A549 treated with GW870086 at 1 μM for 4 hours (cell line): ENCODE results near the gene TTC7B. TPM values are rescaled to one million over a fixed set of nuclear protein-coding genes. Genes with fewer than 3 reads are reported as not detected.

ENCODE experiments used
- total RNA-seq: library from RNA; stranded (reverse); fragments of 200-300 nt; extraction: Qiagen RNA extraction; gene quantifications from 5 replicates; pipeline ENCODE4 v1.2.3, GENCODE V29; 2022; ENCODE audit warnings: low read depth

The TTC7B gene, protein sequence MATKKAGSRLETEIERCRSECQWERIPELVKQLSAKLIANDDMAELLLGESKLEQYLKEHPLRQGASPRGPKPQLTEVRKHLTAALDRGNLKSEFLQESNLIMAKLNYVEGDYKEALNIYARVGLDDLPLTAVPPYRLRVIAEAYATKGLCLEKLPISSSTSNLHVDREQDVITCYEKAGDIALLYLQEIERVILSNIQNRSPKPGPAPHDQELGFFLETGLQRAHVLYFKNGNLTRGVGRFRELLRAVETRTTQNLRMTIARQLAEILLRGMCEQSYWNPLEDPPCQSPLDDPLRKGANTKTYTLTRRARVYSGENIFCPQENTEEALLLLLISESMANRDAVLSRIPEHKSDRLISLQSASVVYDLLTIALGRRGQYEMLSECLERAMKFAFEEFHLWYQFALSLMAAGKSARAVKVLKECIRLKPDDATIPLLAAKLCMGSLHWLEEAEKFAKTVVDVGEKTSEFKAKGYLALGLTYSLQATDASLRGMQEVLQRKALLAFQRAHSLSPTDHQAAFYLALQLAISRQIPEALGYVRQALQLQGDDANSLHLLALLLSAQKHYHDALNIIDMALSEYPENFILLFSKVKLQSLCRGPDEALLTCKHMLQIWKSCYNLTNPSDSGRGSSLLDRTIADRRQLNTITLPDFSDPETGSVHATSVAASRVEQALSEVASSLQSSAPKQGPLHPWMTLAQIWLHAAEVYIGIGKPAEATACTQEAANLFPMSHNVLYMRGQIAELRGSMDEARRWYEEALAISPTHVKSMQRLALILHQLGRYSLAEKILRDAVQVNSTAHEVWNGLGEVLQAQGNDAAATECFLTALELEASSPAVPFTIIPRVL
- total RNA-seq, result 15.1 to 22.7 TPM (median 20.9 TPM) in 5 replicates

GRCh38 chr14:90815822-90816662 is at the start of gene TTC7B:
Gene TTC7B (minus strand): TSS chr14:90816430. CDS start chr14:90816295, 135 bp downstream.

Other genes starting within 250 kb of the TTC7B start
- gene RPS6KA5, start 244.2 kb upstream of the TTC7B start, total RNA-seq, result 3.6 to 6.6 TPM (median 5.2 TPM) in 5 replicates